ENCODE data around the gene BDKRB2. TPM values are rescaled to one million over a fixed set of nuclear protein-coding genes. Genes with fewer than 3 reads are reported as not detected.

Gene BDKRB2
- total and polyA plus RNA-seq, 2 experiments from 2014 or later: 0.14 to 0.21 TPM

DNA sequence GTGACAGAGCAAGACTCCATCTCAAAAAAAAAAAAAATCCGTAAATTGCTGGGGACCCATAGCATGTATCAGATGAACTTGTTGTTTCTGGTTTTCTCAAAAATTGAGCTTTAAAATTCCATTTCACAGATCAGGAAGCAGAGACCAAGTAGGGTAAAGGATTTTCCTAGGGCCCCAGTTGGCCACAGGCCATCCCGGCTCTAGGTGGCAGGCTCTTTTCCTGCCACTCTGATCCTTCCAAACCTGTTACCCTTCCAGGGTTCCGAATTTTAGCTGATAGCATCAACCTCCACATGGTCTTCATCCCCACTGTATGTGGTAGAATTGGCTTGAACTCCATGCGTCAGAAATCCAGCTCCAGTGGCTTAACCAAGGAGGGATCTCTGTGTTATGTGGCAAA, 36.1 kb upstream of the BDKRB2 start:
- no peak overlapping the region for H3K4me3 Mint-ChIP-seq
- no peak for DNase-seq (ENCODE audit: low spot score)
- H3K36me3 ChIP-seq (ENCODE audit: insufficient read depth): no peaks in the 10 kb centered on the region

DNA sequence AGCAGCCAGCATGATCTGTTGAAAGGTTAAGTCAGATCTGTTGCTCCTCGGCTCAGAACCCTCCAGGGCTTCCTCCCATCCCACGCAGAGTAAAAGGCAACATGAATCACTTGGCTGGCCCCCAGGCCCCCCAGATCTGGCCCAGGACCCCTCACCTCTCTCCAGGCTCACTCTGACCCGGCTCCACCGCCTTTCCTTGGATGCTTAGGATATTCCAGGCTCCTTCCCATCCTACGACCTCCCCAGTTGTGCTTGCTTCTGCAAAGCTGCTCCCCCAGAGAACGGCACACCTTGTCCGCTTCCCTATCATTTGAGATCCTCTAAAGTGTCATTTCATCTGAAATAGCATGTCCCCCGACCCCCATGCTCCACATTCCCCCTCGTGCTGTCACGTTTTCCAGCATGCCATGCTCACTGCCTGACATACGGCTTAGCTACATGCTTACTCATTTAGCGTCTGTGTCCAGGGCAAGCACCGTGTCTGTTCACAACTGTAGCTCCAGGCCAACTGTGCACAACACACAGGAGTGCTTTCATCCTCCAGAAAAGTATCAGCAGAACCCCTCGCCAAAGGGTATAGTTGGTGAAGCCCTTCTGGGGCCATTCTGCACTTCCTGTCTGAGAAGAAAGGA, 33.6 kb upstream of the BDKRB2 start:
- H3K36me3 ChIP-seq (ENCODE audit: insufficient read depth): no peaks in the 10 kb centered on the region
- Mint-ChIP-seq H3K4me1 (no peaks in the 10 kb centered on the region), H3K27ac (no peak overlapping the region), H3K9me3 (no peaks in the 10 kb centered on the region; the same call in 2 of the 3 replicates), H3K36me3 (ENCODE audit: low read depth) (no peaks in the 10 kb centered on the region), H3K27me3 (ENCODE audit: insufficient read depth, low read depth, poor library complexity) (peaks cover 12% of the 10 kb centered on the region), H3K4me3 (no peak overlapping the region)
- no peak overlapping the region for H3K27ac ChIP-seq (ENCODE audit: low read depth)
- no peak overlapping the region for H3K4me3 ChIP-seq
- H3K27me3 ChIP-seq (ENCODE audit: insufficient read depth): no peaks in the 10 kb centered on the region
- peaks cover under 1% of the 10 kb centered on the region; the same call in 1 of the 2 replicates for H3K9me2 ChIP-seq (ENCODE audit: insufficient read depth)
- DNase-seq (ENCODE audit: low spot score): no peak
- no peaks in the 10 kb centered on the region for H4K20me1 ChIP-seq (replicated peaks; ENCODE audit: insufficient read depth)
- H2AFZ ChIP-seq: no peak overlapping the region
- no peak overlapping the region for H3K4me2 ChIP-seq
- no peaks in the 10 kb centered on the region for H3K4me1 ChIP-seq (ENCODE audit: insufficient read depth)
- no peaks in the 10 kb centered on the region for H3K79me2 ChIP-seq (replicated peaks; ENCODE audit: insufficient read depth)
- H3F3A ChIP-seq (replicated peaks; ENCODE audit: low read depth): no peaks in the 10 kb centered on the region
- no peak for ATAC-seq
- TF ChIP-seq NANOG (IDR thresholded peaks at IDR 0.05; ENCODE audit: borderline replicate concordance): no peak
- TF ChIP-seq, protein P1, sequence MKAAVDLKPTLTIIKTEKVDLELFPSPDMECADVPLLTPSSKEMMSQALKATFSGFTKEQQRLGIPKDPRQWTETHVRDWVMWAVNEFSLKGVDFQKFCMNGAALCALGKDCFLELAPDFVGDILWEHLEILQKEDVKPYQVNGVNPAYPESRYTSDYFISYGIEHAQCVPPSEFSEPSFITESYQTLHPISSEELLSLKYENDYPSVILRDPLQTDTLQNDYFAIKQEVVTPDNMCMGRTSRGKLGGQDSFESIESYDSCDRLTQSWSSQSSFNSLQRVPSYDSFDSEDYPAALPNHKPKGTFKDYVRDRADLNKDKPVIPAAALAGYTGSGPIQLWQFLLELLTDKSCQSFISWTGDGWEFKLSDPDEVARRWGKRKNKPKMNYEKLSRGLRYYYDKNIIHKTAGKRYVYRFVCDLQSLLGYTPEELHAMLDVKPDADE (IDR thresholded peaks at IDR 0.05): no peak
- TF ChIP-seq STAT1 (IDR thresholded peaks at IDR 0.05; ENCODE audit: unreplicated experiment): no peak
- no peak for TF ChIP-seq CREB1 (CRISPR knock-in tag; IDR thresholded peaks at IDR 0.05; ENCODE audit: low read depth)
- TF ChIP-seq, protein P2, sequence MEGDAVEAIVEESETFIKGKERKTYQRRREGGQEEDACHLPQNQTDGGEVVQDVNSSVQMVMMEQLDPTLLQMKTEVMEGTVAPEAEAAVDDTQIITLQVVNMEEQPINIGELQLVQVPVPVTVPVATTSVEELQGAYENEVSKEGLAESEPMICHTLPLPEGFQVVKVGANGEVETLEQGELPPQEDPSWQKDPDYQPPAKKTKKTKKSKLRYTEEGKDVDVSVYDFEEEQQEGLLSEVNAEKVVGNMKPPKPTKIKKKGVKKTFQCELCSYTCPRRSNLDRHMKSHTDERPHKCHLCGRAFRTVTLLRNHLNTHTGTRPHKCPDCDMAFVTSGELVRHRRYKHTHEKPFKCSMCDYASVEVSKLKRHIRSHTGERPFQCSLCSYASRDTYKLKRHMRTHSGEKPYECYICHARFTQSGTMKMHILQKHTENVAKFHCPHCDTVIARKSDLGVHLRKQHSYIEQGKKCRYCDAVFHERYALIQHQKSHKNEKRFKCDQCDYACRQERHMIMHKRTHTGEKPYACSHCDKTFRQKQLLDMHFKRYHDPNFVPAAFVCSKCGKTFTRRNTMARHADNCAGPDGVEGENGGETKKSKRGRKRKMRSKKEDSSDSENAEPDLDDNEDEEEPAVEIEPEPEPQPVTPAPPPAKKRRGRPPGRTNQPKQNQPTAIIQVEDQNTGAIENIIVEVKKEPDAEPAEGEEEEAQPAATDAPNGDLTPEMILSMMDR (conservative IDR thresholded peaks at IDR 0.05; ENCODE audit: low read depth in 2 of 2): no peak
- TF ChIP-seq REST (IDR thresholded peaks at IDR 0.05; ENCODE audit: unreplicated experiment): no peak
- no peak for TF ChIP-seq POLR2AphosphoS5 (IDR thresholded peaks at IDR 0.05; ENCODE audit: low read depth)
- TF ChIP-seq ZNF462 (CRISPR knock-in tag; IDR thresholded peaks at IDR 0.05): no peak

More for the DNA sequence above, 36.1 kb upstream of the BDKRB2 start:
- Histone ChIP-seq H2AFZ (no peak overlapping the region), H3F3A (replicated peaks; ENCODE audit: low read depth) (no peaks in the 10 kb centered on the region), H3K4me3 (no peak overlapping the region), H3K27me3 (ENCODE audit: insufficient read depth) (no peaks in the 10 kb centered on the region), H3K9me2 (ENCODE audit: insufficient read depth) (no peaks in the 10 kb centered on the region), H4K20me1 (replicated peaks; ENCODE audit: insufficient read depth) (no peaks in the 10 kb centered on the region), H3K4me1 (ENCODE audit: insufficient read depth) (no peaks in the 10 kb centered on the region), H3K27ac (ENCODE audit: low read depth) (no peak overlapping the region), H3K79me2 (replicated peaks; ENCODE audit: insufficient read depth) (no peaks in the 10 kb centered on the region), H3K4me2 (no peak overlapping the region)
- ATAC-seq: no peak
- H3K4me1 Mint-ChIP-seq: no peaks in the 10 kb centered on the region
- no peaks in the 10 kb centered on the region; the same call in 2 of the 3 replicates for H3K9me3 Mint-ChIP-seq
- peaks cover 5% of the 10 kb centered on the region for H3K27me3 Mint-ChIP-seq (ENCODE audit: insufficient read depth, low read depth, poor library complexity)
- H3K36me3 Mint-ChIP-seq (ENCODE audit: low read depth): no peaks in the 10 kb centered on the region
- no peak overlapping the region for H3K27ac Mint-ChIP-seq
- TF ChIP-seq JUNB (IDR thresholded peaks at IDR 0.05; ENCODE audit: unreplicated experiment) (no peak), ZNF114 (CRISPR knock-in tag; IDR thresholded peaks at IDR 0.05) (no peak), EZH2phosphoT487 (IDR thresholded peaks at IDR 0.05; ENCODE audit: unreplicated experiment) (no peak)

All from GM23338 (cell line).